ENCODE data around the gene PCSK9.

The PCSK9 gene

GRCh38 chr1:55002686-55003085 is 36.7 kb upstream of the PCSK9 start:
- ChIA-PET CTCF (no interaction called here), POLR2A (no interaction called here)
- DNase-seq (ENCODE audit: extremely low spot score): no peak
- no peak for TF ChIP-seq ZNF384 (IDR thresholded peaks at IDR 0.05)

GRCh38 chr1:55005351-55006140 is 33.8 kb upstream of the PCSK9 start:
- CTCF ChIA-PET: interaction anchor here (1.4 to 1.9 kb wide), 2 partner anchors 9 to 16 kb away, joined by 3 to 6 read pairs; no protein-coding TSS in a partner anchor
- POLR2A ChIA-PET: no interaction called here
- DNase-seq (ENCODE audit: extremely low spot score): peak; percentile 40
- TF ChIP-seq, protein P1, sequence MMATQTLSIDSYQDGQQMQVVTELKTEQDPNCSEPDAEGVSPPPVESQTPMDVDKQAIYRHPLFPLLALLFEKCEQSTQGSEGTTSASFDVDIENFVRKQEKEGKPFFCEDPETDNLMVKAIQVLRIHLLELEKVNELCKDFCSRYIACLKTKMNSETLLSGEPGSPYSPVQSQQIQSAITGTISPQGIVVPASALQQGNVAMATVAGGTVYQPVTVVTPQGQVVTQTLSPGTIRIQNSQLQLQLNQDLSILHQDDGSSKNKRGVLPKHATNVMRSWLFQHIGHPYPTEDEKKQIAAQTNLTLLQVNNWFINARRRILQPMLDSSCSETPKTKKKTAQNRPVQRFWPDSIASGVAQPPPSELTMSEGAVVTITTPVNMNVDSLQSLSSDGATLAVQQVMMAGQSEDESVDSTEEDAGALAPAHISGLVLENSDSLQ (IDR thresholded peaks at IDR 0.05): no peak
- TF ChIP-seq ARNT (IDR thresholded peaks at IDR 0.05) (no peak), LEF1 (IDR thresholded peaks at IDR 0.05; ENCODE audit: borderline replicate concordance) (no peak), ZNF384 (IDR thresholded peaks at IDR 0.05) (no peak), TARDBP (IDR thresholded peaks at IDR 0.05) (no peak), NFRKB (IDR thresholded peaks at IDR 0.05) (no peak), L3MBTL2 (conservative IDR thresholded peaks at IDR 0.05) (no peak), CTBP1 (IDR thresholded peaks at IDR 0.05; ENCODE audit: borderline replicate concordance) (no peak), FOXK2 (IDR thresholded peaks at IDR 0.05) (no peak), SUZ12 (IDR thresholded peaks at IDR 0.05) (no peak), BHLHE40 (IDR thresholded peaks at IDR 0.05; ENCODE audit: borderline replicate concordance) (no peak), FOXM1 (IDR thresholded peaks at IDR 0.05; ENCODE audit: borderline replicate concordance) (no peak), SP1 (IDR thresholded peaks at IDR 0.05) (no peak), HDGF (IDR thresholded peaks at IDR 0.05; ENCODE audit: borderline replicate concordance) (no peak), ELF4 (IDR thresholded peaks at IDR 0.05) (no peak), FOXA1 (IDR thresholded peaks at IDR 0.05) (no peak)

GRCh38 chr1:55006931-55007330 is 32.4 kb upstream of the PCSK9 start:
- TF ChIP-seq ARNT (IDR thresholded peaks at IDR 0.05): no peak
- TF ChIP-seq FOXA1 (IDR thresholded peaks at IDR 0.05): no peak
- no peak for TF ChIP-seq SP1 (IDR thresholded peaks at IDR 0.05)
- no peak for TF ChIP-seq FOXM1 (IDR thresholded peaks at IDR 0.05; ENCODE audit: borderline replicate concordance)
- no peak for TF ChIP-seq ZNF384 (IDR thresholded peaks at IDR 0.05)
- TF ChIP-seq, protein P1 (IDR thresholded peaks at IDR 0.05): no peak
- no peak for TF ChIP-seq FOXK2 (IDR thresholded peaks at IDR 0.05)
- no peak for TF ChIP-seq NFRKB (IDR thresholded peaks at IDR 0.05)
- TF ChIP-seq TARDBP (IDR thresholded peaks at IDR 0.05): no peak
- TF ChIP-seq HDGF (IDR thresholded peaks at IDR 0.05; ENCODE audit: borderline replicate concordance): no peak
- TF ChIP-seq SUZ12 (IDR thresholded peaks at IDR 0.05): no peak
- no peak for TF ChIP-seq BHLHE40 (IDR thresholded peaks at IDR 0.05; ENCODE audit: borderline replicate concordance)
- POLR2A ChIA-PET: no interaction called here
- DNase-seq (ENCODE audit: extremely low spot score): no peak
- CTCF ChIA-PET: interaction anchor here (1.9 kb wide), 1 partner anchor 11 kb away, joined by 6 read pairs; no protein-coding TSS in a partner anchor

DNA sequence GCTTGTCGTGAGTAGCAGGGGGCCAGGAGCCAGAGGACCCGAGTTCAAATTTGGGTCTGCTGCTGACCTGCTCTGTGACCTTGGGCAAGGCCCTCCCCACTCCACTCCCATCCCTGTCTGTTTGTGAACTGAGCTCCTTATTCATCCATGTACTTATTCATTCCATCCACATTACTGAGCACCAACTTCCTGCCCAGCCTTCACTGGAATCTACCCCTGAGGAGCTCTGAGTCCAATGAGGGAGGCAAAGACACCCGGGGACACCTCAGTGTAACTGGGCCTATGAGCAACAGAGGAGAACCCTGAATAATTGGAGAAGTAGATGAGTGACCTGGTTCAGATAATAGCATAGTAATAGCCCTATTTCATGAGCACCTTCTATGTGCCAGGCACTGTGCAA is 31.7 kb upstream of the PCSK9 start:
- POLR2A ChIA-PET: no interaction called here
- CTCF ChIA-PET: no interaction called here
- DNase-seq (ENCODE audit: extremely low spot score): no peak
- TF ChIP-seq NFRKB (IDR thresholded peaks at IDR 0.05): no peak
- TF ChIP-seq, protein P1 (IDR thresholded peaks at IDR 0.05): no peak
- no peak for TF ChIP-seq BHLHE40 (IDR thresholded peaks at IDR 0.05; ENCODE audit: borderline replicate concordance)
- TF ChIP-seq TARDBP (IDR thresholded peaks at IDR 0.05): no peak
- TF ChIP-seq FOXK2 (IDR thresholded peaks at IDR 0.05): no peak
- TF ChIP-seq ZNF384 (IDR thresholded peaks at IDR 0.05): no peak
- TF ChIP-seq SUZ12 (IDR thresholded peaks at IDR 0.05): no peak
- no peak for TF ChIP-seq L3MBTL2 (conservative IDR thresholded peaks at IDR 0.05)
- TF ChIP-seq FOXA1 (IDR thresholded peaks at IDR 0.05): no peak
- no peak for TF ChIP-seq SP1 (IDR thresholded peaks at IDR 0.05)
- TF ChIP-seq LEF1 (IDR thresholded peaks at IDR 0.05; ENCODE audit: borderline replicate concordance): no peak

DNA sequence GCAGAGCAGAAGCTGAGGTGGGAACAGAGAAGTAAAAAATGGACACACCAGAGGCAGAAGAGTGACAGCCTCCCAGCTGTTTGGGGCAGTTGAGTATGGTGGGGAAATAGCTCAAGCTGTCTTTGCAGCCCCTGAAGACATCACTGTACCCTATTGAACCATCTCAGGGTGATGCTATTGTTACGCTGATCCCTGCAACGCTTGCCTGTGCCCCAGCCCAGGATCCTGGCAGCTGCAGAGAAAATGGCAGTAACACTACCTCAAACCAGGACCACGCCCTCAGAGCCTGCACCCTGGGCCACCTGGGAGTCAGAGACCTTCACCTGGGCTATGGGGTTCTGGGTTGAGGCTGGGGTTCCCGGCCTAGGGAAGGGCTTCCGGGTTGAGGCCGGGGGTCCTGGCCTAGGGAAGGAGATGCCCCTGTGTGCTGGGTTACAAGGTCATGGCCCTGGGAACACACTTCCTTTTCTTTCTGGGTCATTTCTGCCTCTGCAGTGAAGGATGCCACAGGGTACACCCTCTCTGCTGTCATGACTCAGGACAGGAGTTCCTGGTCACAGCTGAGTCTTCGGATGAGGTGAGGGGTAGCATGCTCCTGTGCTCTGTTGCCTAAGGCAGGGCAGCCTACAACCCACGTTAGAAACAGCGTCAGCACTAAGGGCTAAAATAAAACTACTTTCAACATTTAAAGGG is 29.0 kb upstream of the PCSK9 start:
- POLR2A ChIA-PET: no interaction called here
- no peak for DNase-seq (ENCODE audit: extremely low spot score)
- no peak for TF ChIP-seq HDGF (IDR thresholded peaks at IDR 0.05; ENCODE audit: borderline replicate concordance)
- no peak for TF ChIP-seq BHLHE40 (IDR thresholded peaks at IDR 0.05; ENCODE audit: borderline replicate concordance)
- TF ChIP-seq, protein P1 (IDR thresholded peaks at IDR 0.05): no peak
- no peak for TF ChIP-seq SP1 (IDR thresholded peaks at IDR 0.05)
- no peak for TF ChIP-seq ELF4 (IDR thresholded peaks at IDR 0.05)
- TF ChIP-seq SUZ12 (IDR thresholded peaks at IDR 0.05): no peak
- TF ChIP-seq CTBP1 (IDR thresholded peaks at IDR 0.05; ENCODE audit: borderline replicate concordance): no peak
- no peak for TF ChIP-seq FOXA1 (IDR thresholded peaks at IDR 0.05)
- no peak for TF ChIP-seq FOXM1 (IDR thresholded peaks at IDR 0.05; ENCODE audit: borderline replicate concordance)
- CTCF ChIA-PET: interaction anchor here (1.0 kb wide), 1 partner anchor 12 kb away, joined by 4 read pairs; no protein-coding TSS in a partner anchor
